Hematopoietic multipotent progenitor cell treated with erythropoietin and hydrocortisone succinate and interleukin-3 and kit ligand, for 8 days (in vitro differentiated cells): ENCODE data around the gene CAPN13.

ENCODE experiments used
- DNase-seq: peaks from one replicate; pipeline ENCODE4 v3.0.0-alpha.2; 2015

Gene CAPN13, protein sequence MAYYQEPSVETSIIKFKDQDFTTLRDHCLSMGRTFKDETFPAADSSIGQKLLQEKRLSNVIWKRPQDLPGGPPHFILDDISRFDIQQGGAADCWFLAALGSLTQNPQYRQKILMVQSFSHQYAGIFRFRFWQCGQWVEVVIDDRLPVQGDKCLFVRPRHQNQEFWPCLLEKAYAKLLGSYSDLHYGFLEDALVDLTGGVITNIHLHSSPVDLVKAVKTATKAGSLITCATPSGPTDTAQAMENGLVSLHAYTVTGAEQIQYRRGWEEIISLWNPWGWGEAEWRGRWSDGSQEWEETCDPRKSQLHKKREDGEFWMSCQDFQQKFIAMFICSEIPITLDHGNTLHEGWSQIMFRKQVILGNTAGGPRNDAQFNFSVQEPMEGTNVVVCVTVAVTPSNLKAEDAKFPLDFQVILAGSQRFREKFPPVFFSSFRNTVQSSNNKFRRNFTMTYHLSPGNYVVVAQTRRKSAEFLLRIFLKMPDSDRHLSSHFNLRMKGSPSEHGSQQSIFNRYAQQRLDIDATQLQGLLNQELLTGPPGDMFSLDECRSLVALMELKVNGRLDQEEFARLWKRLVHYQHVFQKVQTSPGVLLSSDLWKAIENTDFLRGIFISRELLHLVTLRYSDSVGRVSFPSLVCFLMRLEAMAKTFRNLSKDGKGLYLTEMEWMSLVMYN

GRCh38 chr2:30807249-30807648, at the start of gene CAPN13:
Gene CAPN13 (minus strand): TSS chr2:30807446. CDS start chr2:30787325, 20,121 bp downstream.
- no peak for DNase-seq

DNA sequence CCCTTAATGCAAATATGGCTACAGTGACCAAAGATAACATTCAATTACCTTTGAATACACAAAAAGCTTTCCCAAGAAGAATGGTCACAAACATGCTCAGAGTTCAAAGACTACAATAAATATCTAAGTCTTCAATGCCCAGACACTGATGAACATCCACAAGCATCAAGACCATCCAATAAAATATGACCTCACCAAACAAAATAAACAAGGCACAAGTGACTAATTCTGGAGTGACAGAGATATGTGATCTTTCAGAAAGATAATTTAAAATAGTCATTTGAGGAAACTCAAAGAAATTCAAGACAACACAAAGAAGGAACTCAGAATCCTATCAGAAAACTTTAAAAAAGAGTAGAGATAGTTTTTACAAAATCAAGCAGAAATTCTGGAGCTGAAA, 40.6 kb upstream of the CAPN13 start:
- DNase-seq = no peak

DNA sequence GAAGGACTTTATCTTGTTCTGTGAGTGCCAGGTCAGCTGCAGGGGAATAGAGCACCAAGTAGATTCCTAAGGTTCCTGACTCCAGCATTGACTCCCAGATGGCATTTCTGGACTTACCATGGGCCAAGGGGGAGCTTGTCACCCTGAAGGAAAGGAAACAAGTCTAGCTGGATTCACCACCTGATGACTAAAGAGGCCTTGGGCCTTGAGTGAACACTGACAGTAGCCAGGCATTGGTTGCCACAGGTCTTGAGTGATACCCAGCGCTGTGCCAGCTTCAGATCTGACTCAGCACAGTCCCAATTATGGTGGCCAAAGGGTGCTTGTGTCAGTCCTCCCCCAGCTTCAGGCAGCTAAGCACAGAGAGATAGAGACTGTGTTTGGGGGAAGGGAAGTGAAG, 40.1 kb upstream of the CAPN13 start:
- no peak for DNase-seq

DNA sequence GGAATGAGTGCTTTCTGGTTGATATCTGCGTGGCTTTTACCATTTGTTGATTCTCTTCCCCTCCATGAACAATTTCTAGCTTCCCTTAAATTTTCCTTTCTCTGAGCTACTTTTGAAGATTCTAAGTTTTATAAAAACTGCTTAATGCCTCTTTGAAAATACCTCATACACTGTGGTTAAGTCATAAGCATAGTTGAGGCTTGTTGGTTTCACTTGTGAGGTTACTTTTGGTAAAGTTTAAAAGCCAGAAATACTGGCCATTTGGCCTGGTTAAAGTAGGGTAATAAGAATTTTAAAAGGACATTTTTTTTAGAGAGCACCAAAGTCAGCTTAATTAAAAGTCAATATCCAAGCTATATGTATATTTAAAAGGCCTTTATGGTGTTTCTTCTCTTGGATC, 21.3 kb upstream of the CAPN13 start:
- no peak for DNase-seq

GRCh38 chr2:30826916-30827315, 19.7 kb upstream of the CAPN13 start:
- no peak for DNase-seq

DNA sequence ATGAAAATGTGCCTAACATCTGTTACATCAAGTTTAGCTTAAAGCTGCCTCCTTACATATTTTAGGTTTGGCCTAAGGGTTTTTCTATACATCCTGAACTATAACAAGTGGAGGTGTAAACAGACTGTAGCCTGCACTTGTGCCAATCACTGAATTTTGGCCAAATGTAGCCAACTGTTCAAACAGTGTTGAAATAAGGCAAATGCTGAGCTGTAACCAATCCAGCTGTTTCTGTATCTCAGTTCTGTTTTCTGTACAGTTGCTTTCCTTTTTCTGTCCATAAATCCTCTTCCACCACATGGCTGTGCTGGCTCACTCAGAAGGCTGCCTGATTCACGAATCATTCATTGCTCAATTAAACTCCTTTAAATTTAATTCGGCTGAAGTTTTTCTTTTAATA, 19.2 kb upstream of the CAPN13 start:
- DNase-seq = no peak

GRCh38 chr2:30823452-30823851, 16.2 kb upstream of the CAPN13 start:
- DNase-seq = no peak

DNA sequence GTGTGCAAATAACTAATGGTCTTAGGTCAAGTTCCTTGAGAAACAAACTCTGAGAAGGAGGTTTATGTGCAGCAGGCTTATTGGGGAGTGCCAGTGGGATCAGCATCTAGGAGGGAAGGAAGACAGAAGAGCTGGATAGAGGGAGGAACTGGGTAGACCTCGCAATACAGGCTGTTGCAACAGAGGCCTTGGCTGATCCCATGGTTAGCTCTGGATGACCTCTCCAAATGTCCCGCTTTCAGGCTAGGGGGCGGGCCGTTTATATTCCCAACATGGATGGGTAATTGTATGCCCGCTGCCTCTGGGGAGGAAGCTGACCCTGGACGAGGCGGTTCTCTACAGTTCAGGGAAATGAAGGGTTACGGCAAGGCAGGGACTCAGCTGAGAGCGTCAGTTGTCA, 14.7 kb upstream of the CAPN13 start:
- no peak for DNase-seq

DNA sequence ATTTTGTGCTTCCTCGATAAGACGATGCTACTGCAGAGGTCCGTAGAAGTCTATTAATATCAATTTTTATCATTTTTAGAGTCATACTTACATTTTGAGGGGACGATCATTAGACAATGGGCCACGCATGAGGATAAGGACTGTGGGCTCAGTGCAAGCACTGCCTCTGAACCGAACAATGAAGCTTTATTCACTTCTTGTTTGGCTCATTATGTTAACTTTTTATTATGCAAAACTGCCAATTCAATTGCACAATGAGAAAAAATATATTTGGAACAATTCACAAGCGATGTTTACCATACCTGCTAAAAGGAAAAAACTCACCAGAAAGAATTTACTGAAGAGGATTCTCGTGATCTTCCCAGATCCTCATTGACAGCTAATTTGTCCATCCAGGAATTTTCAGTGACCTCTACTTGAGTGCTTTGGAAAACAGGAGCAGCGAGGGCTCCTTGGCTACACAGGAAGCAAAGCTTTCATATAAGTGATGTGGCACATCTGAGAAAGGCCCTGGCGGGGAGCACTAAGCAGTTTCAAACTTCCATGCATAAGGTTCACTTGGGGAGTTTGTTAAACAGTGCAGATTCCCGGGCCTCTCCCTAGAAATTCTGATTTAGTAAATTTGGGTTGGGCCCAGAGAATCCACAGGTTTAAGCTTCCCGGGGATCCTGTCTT, 13.3 kb upstream of the CAPN13 start:
- DNase-seq = no peak

- no peak for DNase-seq
Observed at GRCh38 chr2:30809938-30810337, 2.7 kb upstream of the CAPN13 start.

DNA sequence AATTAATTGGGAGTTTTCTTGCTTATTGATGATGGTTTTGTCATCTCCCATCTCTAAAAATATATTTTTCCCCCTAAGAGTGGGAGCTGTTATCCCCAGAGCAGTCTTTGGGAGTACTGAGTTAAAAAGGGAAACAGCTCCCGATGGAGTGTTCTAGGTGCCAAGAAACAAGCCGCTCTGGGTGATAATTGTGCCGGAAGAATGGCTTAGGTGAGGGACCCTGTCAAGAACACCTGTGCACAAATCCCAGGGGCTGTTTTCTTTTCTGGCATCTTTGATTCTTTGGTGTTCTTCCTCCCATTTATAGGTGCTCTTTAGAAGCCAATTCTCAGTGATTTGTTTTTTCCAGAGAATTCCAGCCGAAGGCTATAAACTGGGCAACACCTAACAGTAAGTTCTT, 1.4 kb upstream of the CAPN13 start:
- DNase-seq = no peak

DNA sequence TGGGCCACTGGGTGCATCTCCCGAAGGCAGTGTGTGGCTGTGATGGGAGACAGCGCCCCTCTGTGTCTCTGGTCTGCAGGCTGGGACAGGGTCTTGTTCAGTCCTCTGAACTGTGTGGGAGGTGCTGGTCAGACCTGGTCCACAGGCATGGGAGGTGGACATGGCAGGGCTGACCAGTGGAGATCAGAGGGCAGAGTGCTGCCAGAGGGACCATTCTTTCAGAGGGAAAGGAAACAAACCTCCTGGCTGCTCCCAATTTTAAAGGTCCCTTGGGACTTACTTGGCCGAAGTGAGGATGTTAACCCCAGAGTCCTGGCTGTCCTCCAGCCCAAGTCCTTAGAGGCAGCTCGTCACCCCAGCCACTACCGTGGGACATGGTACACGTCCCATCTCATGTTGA, 4.0 kb downstream of the CAPN13 start:
- DNase-seq = no peak

DNA sequence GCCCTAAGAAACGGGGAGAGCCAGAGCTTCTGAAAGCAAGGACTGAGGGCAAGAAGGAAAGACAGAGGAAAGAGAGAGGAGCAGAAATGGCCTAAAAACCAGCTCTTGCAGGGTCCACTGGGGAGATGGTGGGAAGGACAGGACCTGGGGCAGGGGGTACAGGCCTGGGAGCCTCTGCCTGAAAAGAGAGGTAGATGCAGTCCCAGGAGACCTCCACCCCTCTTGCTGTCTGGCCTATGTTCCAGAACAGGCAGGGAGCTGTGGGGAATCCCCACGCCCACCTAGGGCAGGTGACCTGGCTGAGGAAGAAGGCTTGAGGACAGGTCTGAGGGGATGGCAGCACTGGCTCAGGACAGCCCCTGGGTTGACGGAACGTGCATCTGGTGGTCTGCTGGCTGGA, 4.6 kb downstream of the CAPN13 start:
- no peak for DNase-seq

GRCh38 chr2:30801821-30802455, 5.3 kb downstream of the CAPN13 start:
- no peak for DNase-seq

- DNase-seq = no peak
Observed at GRCh38 chr2:30800159-30800558, 7.1 kb downstream of the CAPN13 start.

- no peak for DNase-seq
Observed at GRCh38 chr2:30799366-30799765, 7.9 kb downstream of the CAPN13 start.

- DNase-seq = no peak
Observed at GRCh38 chr2:30798536-30798991, 8.7 kb downstream of the CAPN13 start.

- no peak for DNase-seq
Observed at GRCh38 chr2:30797381-30798015, 9.7 kb downstream of the CAPN13 start.

GRCh38 chr2:30796699-30797098, 10.5 kb downstream of the CAPN13 start:
- no peak for DNase-seq

- no peak for DNase-seq
Observed at GRCh38 chr2:30792521-30792920, 14.7 kb downstream of the CAPN13 start.

GRCh38 chr2:30790879-30791278, 16.4 kb downstream of the CAPN13 start:
- DNase-seq = no peak

GRCh38 chr2:30789670-30790210, 17.5 kb downstream of the CAPN13 start:
- no peak for DNase-seq
